ACHN (cell line): Measurements from ENCODE around the gene CCNO.

Experiments used
- DNase-seq: peaks from one replicate; pipeline ENCODE4 v3.0.0-alpha.2; 2015
- in situ Hi-C: cut with HindIII; loops from 2 replicates; pipeline ENCODE4 v1.10.0; 2017; ENCODE audit warnings: low sequenced_read_pairs, low pct_ligation_motif_present, low pct_unique_long_range_greater_than_20kb

The CCNO gene

GRCh38 chr5:55225346-55225745 is 8.1 kb downstream of the CCNO start:
- no peak for DNase-seq
- in situ Hi-C loops, result no loop called here

GRCh38 chr5:55223812-55224240 is 9.6 kb downstream of the CCNO start:
- DNase-seq, result no peak
- in situ Hi-C loops, result no loop called here

- DNase-seq, result no peak
- in situ Hi-C loops, result no loop called here
Observed at GRCh38 chr5:55222985-55223811, 10.2 kb downstream of the CCNO start.

GRCh38 chr5:55222092-55222984 is 11.1 kb downstream of the CCNO start:
- in situ Hi-C loops, result no loop called here
- no peak for DNase-seq

GRCh38 chr5:55220433-55221185 is 12.8 kb downstream of the CCNO start:
- DNase-seq, result no peak
- in situ Hi-C loops, result no loop called here

GRCh38 chr5:55219770-55220169 is 13.6 kb downstream of the CCNO start:
- in situ Hi-C loops, result no loop called here
- DNase-seq, result no peak

- no peak for DNase-seq
- in situ Hi-C loops, result no loop called here
Observed at GRCh38 chr5:55218967-55219366, 14.4 kb downstream of the CCNO start.

- DNase-seq, result no peak
- in situ Hi-C loops, result no loop called here
Observed at GRCh38 chr5:55211184-55211874, 22.1 kb downstream of the CCNO start.

GRCh38 chr5:55205001-55205400 is 28.4 kb downstream of the CCNO start:
- no peak for DNase-seq
- in situ Hi-C loops, result no loop called here

GRCh38 chr5:55191165-55191564 is 42.2 kb downstream of the CCNO start:
- DNase-seq, result no peak
- in situ Hi-C loops, result no loop called here

- DNase-seq, result no peak
- in situ Hi-C loops, result no loop called here
Observed at GRCh38 chr5:55188656-55189540, 44.5 kb downstream of the CCNO start.

GRCh38 chr5:55187370-55187769 is 46.0 kb downstream of the CCNO start:
- in situ Hi-C loops, result no loop called here
- peak; percentile 33 for DNase-seq
